ACHN (cell line): ENCODE data around the gene SEMA3B.
"Not testable (repeated sequence)": the region's sequence is repeated elsewhere in the genome, so short reads cannot be mapped to it uniquely, and the experiment has no call there.

Source experiments
- DNase-seq: peaks from one replicate; pipeline ENCODE4 v3.0.0-alpha.2; 2015
- in situ Hi-C: cut with HindIII; loops from 2 replicates; pipeline ENCODE4 v1.10.0; 2017; ENCODE audit warnings: low sequenced_read_pairs, low pct_ligation_motif_present, low pct_unique_long_range_greater_than_20kb

SEMA3B gene

GRCh38 chr3:50297896-50298725 is 29.2 kb downstream of the SEMA3B start:
- no peak for DNase-seq

GRCh38 chr3:50298836-50299637 is 30.1 kb downstream of the SEMA3B start, which contains the start of the genes HYAL3 and NAA80:
Gene HYAL3 (minus strand): TSS chr3:50299405. CDS start chr3:50295602, 3,803 bp downstream.
Gene NAA80 (minus strand): TSS chr3:50299405. CDS start chr3:50297463, 1,942 bp downstream.
- peak; percentile 97 for DNase-seq
- in situ Hi-C loops, result no loop called here

More at GRCh38 chr3:50297896-50298725, 29.2 kb downstream of the SEMA3B start:
- in situ Hi-C loops, result no loop called here

- DNase-seq, result no peak
- in situ Hi-C loops, result no loop called here
These were observed 30.6 kb downstream of the SEMA3B start for GRCh38 chr3:50299638-50299928.

GRCh38 chr3:50299929-50300680 is 31.2 kb downstream of the SEMA3B start:
- in situ Hi-C loops, result no loop called here
- peak; percentile 11 for DNase-seq

GRCh38 chr3:50300681-50301254 is 31.8 kb downstream of the SEMA3B start:
- no peak for DNase-seq

GRCh38 chr3:50302095-50303012 is 33.4 kb downstream of the SEMA3B start:
- DNase-seq, result no peak
- in situ Hi-C loops, result no loop called here

More at GRCh38 chr3:50300681-50301254, 31.8 kb downstream of the SEMA3B start:
- in situ Hi-C loops, result no loop called here

GRCh38 chr3:50303013-50303815 is 34.3 kb downstream of the SEMA3B start, which contains the start of gene HYAL1:
Gene HYAL1 (minus strand): TSS chr3:50303574. CDS start chr3:50302956, 618 bp downstream.
- in situ Hi-C loops, result no loop called here
- DNase-seq, result peak; percentile 78

- DNase-seq, result no peak
- in situ Hi-C loops, result no loop called here
These were observed 35.7 kb downstream of the SEMA3B start for GRCh38 chr3:50304601-50305000.

- in situ Hi-C loops, DNase-seq: not testable (repeated sequence)
These were observed 43.1 kb downstream of the SEMA3B start for GRCh38 chr3:50312041-50312440.

- in situ Hi-C loops, result no loop called here
- no peak for DNase-seq
These were observed 45.4 kb downstream of the SEMA3B start for GRCh38 chr3:50314342-50314741.

GRCh38 chr3:50314816-50315215 is 45.9 kb downstream of the SEMA3B start:
- in situ Hi-C loops, result no loop called here
- no peak for DNase-seq

GRCh38 chr3:50316657-50317242 is 47.8 kb downstream of the SEMA3B start:
- DNase-seq, result peak; percentile 88
- in situ Hi-C loops, result no loop called here

- in situ Hi-C loops, result no loop called here
- DNase-seq, result no peak
These were observed 48.4 kb downstream of the SEMA3B start for GRCh38 chr3:50317300-50317699.

GRCh38 chr3:50318163-50318562 is 49.2 kb downstream of the SEMA3B start:
- in situ Hi-C loops, result no loop called here

GRCh38 chr3:50318615-50319014 is 49.7 kb downstream of the SEMA3B start:
- no peak for DNase-seq
- in situ Hi-C loops, result no loop called here

More at GRCh38 chr3:50318163-50318562, 49.2 kb downstream of the SEMA3B start:
- no peak for DNase-seq

- in situ Hi-C loops, result no loop called here
- DNase-seq, result no peak
These were observed 50.4 kb downstream of the SEMA3B start for GRCh38 chr3:50319181-50319893.
